ENCODE measurements around the gene GPR152.

The GPR152 gene

GRCh38 chr11:67457453-67457852 lies 4.9 kb upstream of the GPR152 start:
- Histone ChIP-seq H3K9ac (ENCODE audit: low read length) (no peak overlapping the region), H3K4me1 (ENCODE audit: control insufficient read depth, insufficient read depth, low read length) (no peaks in the 10 kb centered on the region), H3K27me3 (replicated peaks; ENCODE audit: control insufficient read depth, insufficient read depth, low read length) (peaks cover 23% of the 10 kb centered on the region), H3K36me3 (ENCODE audit: control insufficient read depth, insufficient read depth, low read length, severe bottlenecking) (no peaks in the 10 kb centered on the region), H3K9me3 (ENCODE audit: control insufficient read depth, low read length) (no peaks in the 10 kb centered on the region), H3K4me3 (ENCODE audit: low read length) (no peak overlapping the region)
- DNase-seq (ENCODE audit: low read depth), result no peak

GRCh38 chr11:67456068-67456705 lies 3.7 kb upstream of the GPR152 start:
- Histone ChIP-seq H3K9me3 (ENCODE audit: control insufficient read depth, low read length) (no peaks in the 10 kb centered on the region), H3K9ac (ENCODE audit: low read length) (no peak overlapping the region), H3K4me1 (ENCODE audit: control insufficient read depth, insufficient read depth, low read length) (no peaks in the 10 kb centered on the region), H3K4me3 (ENCODE audit: low read length) (no peak overlapping the region), H3K36me3 (ENCODE audit: control insufficient read depth, insufficient read depth, low read length, severe bottlenecking) (no peaks in the 10 kb centered on the region), H3K27me3 (replicated peaks; ENCODE audit: control insufficient read depth, insufficient read depth, low read length) (peaks cover 23% of the 10 kb centered on the region)
- no peak for DNase-seq (ENCODE audit: low read depth)

GRCh38 chr11:67455054-67455453 lies 2.5 kb upstream of the GPR152 start, which contains the start of gene CABP4:
CABP4 (plus strand) TSS chr11:67455354; CDS start chr11:67455424, 70 bp downstream.
- Histone ChIP-seq H3K36me3 (ENCODE audit: control insufficient read depth, insufficient read depth, low read length, severe bottlenecking) (no peaks in the 10 kb centered on the region), H3K9me3 (ENCODE audit: control insufficient read depth, low read length) (no peaks in the 10 kb centered on the region), H3K4me1 (ENCODE audit: control insufficient read depth, insufficient read depth, low read length) (no peaks in the 10 kb centered on the region), H3K9ac (ENCODE audit: low read length) (no peak within 1 kb of the TSS), H3K27me3 (replicated peaks; ENCODE audit: control insufficient read depth, insufficient read depth, low read length) (peaks cover 23% of the 10 kb centered on the region), H3K4me3 (ENCODE audit: low read length) (no peak within 1 kb of the TSS)
- no peak for DNase-seq (ENCODE audit: low read depth)

GRCh38 chr11:67453816-67454732 lies 1.5 kb upstream of the GPR152 start:
- no peaks in the 10 kb centered on the region for H3K36me3 ChIP-seq (ENCODE audit: control insufficient read depth, insufficient read depth, low read length, severe bottlenecking)
- H3K4me3 ChIP-seq (ENCODE audit: low read length), result no peak overlapping the region
- no peak overlapping the region for H3K9ac ChIP-seq (ENCODE audit: low read length)
- DNase-seq (ENCODE audit: low read depth), result no peak
- no peaks in the 10 kb centered on the region for H3K9me3 ChIP-seq (ENCODE audit: control insufficient read depth, low read length)
- H3K27me3 ChIP-seq (replicated peaks; ENCODE audit: control insufficient read depth, insufficient read depth, low read length), result peaks cover 23% of the 10 kb centered on the region
- no peaks in the 10 kb centered on the region for H3K4me1 ChIP-seq (ENCODE audit: control insufficient read depth, insufficient read depth, low read length)

- Histone ChIP-seq H3K9ac (ENCODE audit: low read length) (no peak overlapping the region), H3K27me3 (replicated peaks; ENCODE audit: control insufficient read depth, insufficient read depth, low read length) (peaks cover 16% of the 10 kb centered on the region), H3K4me3 (ENCODE audit: low read length) (no peak overlapping the region), H3K4me1 (ENCODE audit: control insufficient read depth, insufficient read depth, low read length) (no peaks in the 10 kb centered on the region), H3K36me3 (ENCODE audit: control insufficient read depth, insufficient read depth, low read length, severe bottlenecking) (no peaks in the 10 kb centered on the region), H3K9me3 (ENCODE audit: control insufficient read depth, low read length) (no peaks in the 10 kb centered on the region)
- DNase-seq (ENCODE audit: low read depth), result no peak
Measured at GRCh38 chr11:67451658-67451976, 912 bp downstream of the GPR152 start.

- H3K9ac ChIP-seq (ENCODE audit: low read length), result no peak overlapping the region
- DNase-seq (ENCODE audit: low read depth), result no peak
- H3K27me3 ChIP-seq (replicated peaks; ENCODE audit: control insufficient read depth, insufficient read depth, low read length), result peaks cover 10% of the 10 kb centered on the region
- no peak overlapping the region for H3K4me3 ChIP-seq (ENCODE audit: low read length)
- H3K36me3 ChIP-seq (ENCODE audit: control insufficient read depth, insufficient read depth, low read length, severe bottlenecking), result no peaks in the 10 kb centered on the region
- H3K4me1 ChIP-seq (ENCODE audit: control insufficient read depth, insufficient read depth, low read length), result no peaks in the 10 kb centered on the region
- no peaks in the 10 kb centered on the region for H3K9me3 ChIP-seq (ENCODE audit: control insufficient read depth, low read length)
Measured at GRCh38 chr11:67450796-67451657, 1.5 kb downstream of the GPR152 start.

- H3K36me3 ChIP-seq (ENCODE audit: control insufficient read depth, insufficient read depth, low read length, severe bottlenecking), result no peaks in the 10 kb centered on the region
- no peak overlapping the region for H3K4me3 ChIP-seq (ENCODE audit: low read length)
Measured at GRCh38 chr11:67449116-67449844, 3.2 kb downstream of the GPR152 start.

GRCh38 chr11:67448220-67448609 lies 4.3 kb downstream of the GPR152 start:
- Histone ChIP-seq H3K4me3 (ENCODE audit: low read length) (no peak overlapping the region), H3K36me3 (ENCODE audit: control insufficient read depth, insufficient read depth, low read length, severe bottlenecking) (no peaks in the 10 kb centered on the region), H3K27me3 (replicated peaks; ENCODE audit: control insufficient read depth, insufficient read depth, low read length) (no peaks in the 10 kb centered on the region), H3K9me3 (ENCODE audit: control insufficient read depth, low read length) (no peaks in the 10 kb centered on the region), H3K9ac (ENCODE audit: low read length) (no peak overlapping the region), H3K4me1 (ENCODE audit: control insufficient read depth, insufficient read depth, low read length) (no peaks in the 10 kb centered on the region)
- no peak for DNase-seq (ENCODE audit: low read depth)

More at GRCh38 chr11:67449116-67449844, 3.2 kb downstream of the GPR152 start:
- DNase-seq (ENCODE audit: low read depth), result no peak
- Histone ChIP-seq H3K4me1 (ENCODE audit: control insufficient read depth, insufficient read depth, low read length) (no peaks in the 10 kb centered on the region), H3K27me3 (replicated peaks; ENCODE audit: control insufficient read depth, insufficient read depth, low read length) (no peaks in the 10 kb centered on the region), H3K9me3 (ENCODE audit: control insufficient read depth, low read length) (no peaks in the 10 kb centered on the region), H3K9ac (ENCODE audit: low read length) (no peak overlapping the region)

- Histone ChIP-seq H3K9ac (ENCODE audit: low read length) (no peak overlapping the region), H3K36me3 (ENCODE audit: control insufficient read depth, insufficient read depth, low read length, severe bottlenecking) (peaks cover 7% of the 10 kb centered on the region), H3K9me3 (ENCODE audit: control insufficient read depth, low read length) (no peaks in the 10 kb centered on the region), H3K27me3 (replicated peaks; ENCODE audit: control insufficient read depth, insufficient read depth, low read length) (no peaks in the 10 kb centered on the region), H3K4me1 (ENCODE audit: control insufficient read depth, insufficient read depth, low read length) (peaks cover 10% of the 10 kb centered on the region), H3K4me3 (ENCODE audit: low read length) (no peak overlapping the region)
- DNase-seq (ENCODE audit: low read depth), result no peak
Measured at GRCh38 chr11:67445515-67445914, 7.0 kb downstream of the GPR152 start.

- Histone ChIP-seq H3K4me1 (ENCODE audit: control insufficient read depth, insufficient read depth, low read length) (peaks cover 19% of the 10 kb centered on the region), H3K9me3 (ENCODE audit: control insufficient read depth, low read length) (no peaks in the 10 kb centered on the region), H3K9ac (ENCODE audit: low read length) (peak overlapping the region; percentile 95), H3K4me3 (ENCODE audit: low read length) (peak overlapping the region; percentile 91), H3K36me3 (ENCODE audit: control insufficient read depth, insufficient read depth, low read length, severe bottlenecking) (peaks cover 23% of the 10 kb centered on the region), H3K27me3 (replicated peaks; ENCODE audit: control insufficient read depth, insufficient read depth, low read length) (no peaks in the 10 kb centered on the region)
- DNase-seq (ENCODE audit: low read depth), result no peak
Measured at GRCh38 chr11:67442504-67443404, 9.8 kb downstream of the GPR152 start.

Measured in adipocyte (in vitro differentiated cells).